Colon (tissue), 2 donors: ENCODE data around the gene ASPSCR1.
A peak's percentile ranks its signal among the peaks of the same experiment; 100 is the strongest.

Source experiments
- FAIRE-seq: peaks from 2 replicates; lab custom pipeline; 2012; peaks lifted over from hg19 to GRCh38; lab: Jason Lieb, UNC
- donor health status: control.
- donor health status: control.

Gene ASPSCR1

GRCh38 chr17:82013341-82013740, 35.9 kb downstream of the ASPSCR1 start:
- FAIRE-seq, result no peak

GRCh38 chr17:82013772-82014321, 36.4 kb downstream of the ASPSCR1 start:
- FAIRE-seq, result no peak

GRCh38 chr17:82014432-82014831, 37.0 kb downstream of the ASPSCR1 start:
- FAIRE-seq, result no peak

- FAIRE-seq, result no peak
Observed at GRCh38 chr17:82014971-82015310, 37.5 kb downstream of the ASPSCR1 start.

GRCh38 chr17:82015311-82015971, 38.0 kb downstream of the ASPSCR1 start:
- no peak for FAIRE-seq

GRCh38 chr17:82016061-82016874, 38.8 kb downstream of the ASPSCR1 start:
- no peak for FAIRE-seq

GRCh38 chr17:82016875-82017459, 39.5 kb downstream of the ASPSCR1 start:
- no peak for FAIRE-seq

GRCh38 chr17:82017612-82018151, 40.3 kb downstream of the ASPSCR1 start:
- FAIRE-seq, result no peak

- FAIRE-seq, result no peak
Observed at GRCh38 chr17:82018152-82018988, 40.9 kb downstream of the ASPSCR1 start.

GRCh38 chr17:82018989-82019689, 41.7 kb downstream of the ASPSCR1 start:
- no peak for FAIRE-seq

GRCh38 chr17:82019690-82020571, 42.5 kb downstream of the ASPSCR1 start:
- no peak for FAIRE-seq

GRCh38 chr17:82020572-82021106, 43.2 kb downstream of the ASPSCR1 start:
- no peak for FAIRE-seq

GRCh38 chr17:82021107-82021899, 43.9 kb downstream of the ASPSCR1 start:
- no peak for FAIRE-seq

GRCh38 chr17:82021900-82022309, 44.5 kb downstream of the ASPSCR1 start:
- no peak for FAIRE-seq

GRCh38 chr17:82022310-82022980, 45.0 kb downstream of the ASPSCR1 start, which contains the start of gene CENPX:
CENPX (minus strand) TSS chr17:82022878; CDS start chr17:82022861, 17 bp downstream.
- no peak for FAIRE-seq

GRCh38 chr17:82022981-82023446, 45.6 kb downstream of the ASPSCR1 start, which contains the start of gene LRRC45:
LRRC45 (plus strand) TSS chr17:82023305; CDS start chr17:82023644, 339 bp downstream.
- peak; percentile 82 for FAIRE-seq

GRCh38 chr17:82023447-82024241, 46.2 kb downstream of the ASPSCR1 start:
- FAIRE-seq, result no peak
